Stromal cell of bone marrow (primary cell): ENCODE measurements around the gene CRYBG1.

Experiments used
- DNase-seq: peaks from one replicate; pipeline ENCODE4 v3.0.0-alpha.2; 2012; ENCODE audit warnings: low read depth

The CRYBG1 gene

DNA sequence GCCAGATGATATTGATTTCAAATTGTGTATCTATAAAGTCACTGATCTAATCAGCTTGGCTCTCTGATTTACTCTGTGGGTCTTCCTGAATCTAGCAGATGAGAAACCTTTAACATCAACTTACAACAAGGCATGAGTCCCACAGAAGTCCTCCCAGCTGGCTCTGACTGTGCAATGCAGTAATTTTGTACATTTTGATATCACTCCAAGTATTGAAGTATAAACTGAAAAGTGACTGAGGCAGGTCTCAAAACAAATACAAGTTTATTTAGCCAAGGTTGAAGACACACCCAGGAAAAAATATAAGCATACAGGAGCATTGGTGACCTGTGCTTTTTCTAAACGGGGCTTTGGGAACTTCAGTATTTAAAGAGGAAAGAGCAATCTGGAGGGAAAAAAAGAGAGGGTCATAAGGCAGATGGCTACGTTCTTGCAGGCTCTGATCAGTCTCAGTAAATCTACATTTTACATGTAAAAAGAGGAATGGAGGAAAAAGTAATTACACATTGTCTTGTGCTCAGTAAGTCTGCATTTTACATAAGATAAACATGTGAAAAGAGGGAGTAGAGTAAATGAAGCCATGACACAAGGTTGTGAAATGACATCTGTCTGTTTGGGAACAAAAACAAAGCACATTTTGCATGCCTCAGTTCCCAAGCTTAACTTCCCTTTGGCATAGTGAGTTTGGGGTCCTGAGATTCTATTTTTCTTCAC, 59.5 kb downstream of the CRYBG1 start:
- DNase-seq: no peak

GRCh38 chr6:106421496-106421895, 61.0 kb downstream of the CRYBG1 start:
- no peak for DNase-seq

GRCh38 chr6:106422534-106422933, 62.0 kb downstream of the CRYBG1 start:
- no peak for DNase-seq

GRCh38 chr6:106425382-106425781, 64.9 kb downstream of the CRYBG1 start:
- DNase-seq: no peak

DNA sequence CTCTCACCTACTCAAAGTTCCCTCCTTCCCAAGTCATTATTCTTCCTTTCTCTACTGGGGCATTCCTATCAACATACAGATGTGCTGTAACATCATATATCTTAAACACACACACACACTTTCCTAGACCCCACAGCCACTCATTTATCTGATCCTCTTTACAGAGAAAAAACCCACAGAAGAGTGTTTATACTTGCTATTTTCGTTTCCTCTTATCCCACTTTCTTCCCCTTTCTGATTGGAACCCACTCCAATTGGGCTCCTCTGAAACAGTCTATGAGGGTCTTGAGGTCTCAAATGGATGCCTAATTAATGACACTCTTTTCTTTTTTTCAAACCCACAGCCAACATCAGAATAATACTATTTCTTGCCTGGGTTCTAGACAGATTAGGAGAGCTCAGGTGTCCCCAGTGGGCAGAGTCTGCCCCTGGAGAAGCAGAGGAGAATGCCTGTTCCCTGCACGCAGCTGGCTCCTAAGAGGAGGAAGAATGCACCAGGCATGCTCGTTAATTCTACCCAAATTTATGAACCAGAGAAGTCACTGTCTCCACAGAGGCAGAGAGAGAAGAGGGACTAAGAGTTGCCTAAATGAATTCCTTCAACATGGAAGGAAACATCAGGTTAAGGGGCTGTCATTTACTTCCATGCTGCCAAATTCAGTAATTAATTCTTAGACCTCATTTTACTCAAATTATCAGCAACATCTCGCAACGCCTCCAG, 65.9 kb downstream of the CRYBG1 start:
- DNase-seq: no peak

DNA sequence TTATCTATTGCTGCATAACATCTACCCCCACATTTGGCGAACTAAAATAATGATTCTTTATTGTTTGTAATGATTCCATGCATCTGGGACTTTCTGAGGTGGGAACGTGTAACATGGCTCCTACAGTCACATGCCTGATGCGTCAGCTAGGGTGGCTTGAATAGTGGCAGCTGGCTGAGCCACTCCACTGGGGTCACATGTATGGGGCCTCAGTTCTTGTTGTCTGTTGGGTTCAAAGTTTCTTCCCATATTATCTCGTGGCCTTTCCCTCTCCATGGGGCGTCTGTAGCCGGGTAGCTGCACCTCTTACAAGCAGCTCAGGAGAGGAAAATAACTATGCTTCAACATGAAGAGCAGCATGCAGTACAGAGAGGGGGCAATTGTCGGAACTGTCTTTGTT, 69.9 kb downstream of the CRYBG1 start:
- no peak for DNase-seq

DNA sequence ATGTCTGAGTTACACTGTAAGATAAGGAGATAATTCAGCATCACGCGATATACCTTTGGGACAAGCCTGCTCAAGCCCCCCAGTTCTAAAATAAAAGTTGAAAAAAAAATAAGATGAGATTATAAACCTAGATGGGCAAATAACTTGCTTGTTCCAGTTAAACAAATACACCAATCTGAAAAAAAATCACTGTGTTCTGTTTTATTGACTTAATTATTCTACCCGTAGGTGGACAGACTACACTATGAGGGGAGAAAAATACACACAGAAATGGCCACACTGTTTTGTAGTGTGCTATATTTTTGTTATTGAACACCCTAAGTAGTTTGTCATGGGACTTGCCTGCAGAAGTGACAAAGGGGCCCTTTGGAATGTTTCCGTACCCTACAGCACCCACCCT, 70.9 kb downstream of the CRYBG1 start:
- no peak for DNase-seq

DNA sequence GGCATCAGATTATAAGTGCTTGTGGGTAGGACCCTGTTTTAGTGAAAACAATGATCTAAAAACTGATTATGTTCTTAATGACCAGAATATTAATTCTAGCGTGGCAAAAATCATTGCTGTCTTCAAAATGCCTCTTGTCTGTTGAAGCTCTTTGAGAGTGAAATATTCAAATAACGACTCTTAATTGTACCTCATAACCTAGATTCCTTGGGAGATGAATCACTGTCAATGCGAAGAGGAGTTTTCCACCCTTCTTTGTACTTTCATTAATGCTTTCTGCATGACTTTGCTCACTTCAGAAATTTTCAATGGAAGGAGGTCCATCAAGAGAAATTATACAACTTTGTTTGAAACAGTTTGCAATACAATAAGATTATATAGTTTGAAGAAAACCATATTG, 71.5 kb downstream of the CRYBG1 start:
- no peak for DNase-seq

GRCh38 chr6:106434530-106434929, 74.0 kb downstream of the CRYBG1 start:
- DNase-seq: no peak

DNA sequence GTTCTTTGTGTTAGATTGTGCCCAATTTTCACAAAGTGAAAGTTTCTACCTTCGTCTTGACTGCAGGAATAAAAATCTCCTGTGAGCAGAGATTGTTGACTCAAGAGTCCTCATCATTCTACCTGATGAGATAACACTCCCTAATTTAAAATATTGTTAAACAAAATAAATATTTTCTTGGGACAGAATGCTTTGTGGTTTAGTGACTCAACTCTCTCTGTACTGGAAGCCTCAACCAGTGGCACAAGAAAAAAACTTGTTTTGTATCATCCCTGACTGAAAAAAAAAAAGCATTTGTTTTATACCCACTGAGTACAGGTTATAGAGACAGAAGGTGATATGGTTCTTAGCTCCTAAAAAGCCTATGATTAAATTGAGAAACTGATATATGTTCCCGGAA, 78.9 kb downstream of the CRYBG1 start:
- no peak for DNase-seq

GRCh38 chr6:106440546-106440945, 80.0 kb downstream of the CRYBG1 start:
- no peak for DNase-seq

DNA sequence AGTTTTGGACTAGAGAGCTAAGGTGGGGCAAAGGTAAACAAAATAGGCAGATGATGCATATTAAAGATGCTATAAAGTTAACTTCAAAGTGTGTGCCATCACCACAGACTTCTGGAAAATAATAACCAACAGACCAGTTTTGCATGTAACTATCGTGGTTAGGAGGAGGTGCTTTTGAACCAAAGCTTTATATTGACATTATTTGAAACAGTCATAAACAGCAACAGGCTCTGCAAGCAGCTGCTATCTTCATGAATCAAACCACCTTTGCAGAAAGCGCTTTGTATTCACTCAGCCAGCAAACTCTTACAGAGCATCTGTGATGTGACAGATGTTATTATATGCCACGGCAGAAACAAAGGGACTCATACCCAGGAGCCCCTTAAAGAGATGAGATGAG, 81.9 kb downstream of the CRYBG1 start:
- no peak for DNase-seq

DNA sequence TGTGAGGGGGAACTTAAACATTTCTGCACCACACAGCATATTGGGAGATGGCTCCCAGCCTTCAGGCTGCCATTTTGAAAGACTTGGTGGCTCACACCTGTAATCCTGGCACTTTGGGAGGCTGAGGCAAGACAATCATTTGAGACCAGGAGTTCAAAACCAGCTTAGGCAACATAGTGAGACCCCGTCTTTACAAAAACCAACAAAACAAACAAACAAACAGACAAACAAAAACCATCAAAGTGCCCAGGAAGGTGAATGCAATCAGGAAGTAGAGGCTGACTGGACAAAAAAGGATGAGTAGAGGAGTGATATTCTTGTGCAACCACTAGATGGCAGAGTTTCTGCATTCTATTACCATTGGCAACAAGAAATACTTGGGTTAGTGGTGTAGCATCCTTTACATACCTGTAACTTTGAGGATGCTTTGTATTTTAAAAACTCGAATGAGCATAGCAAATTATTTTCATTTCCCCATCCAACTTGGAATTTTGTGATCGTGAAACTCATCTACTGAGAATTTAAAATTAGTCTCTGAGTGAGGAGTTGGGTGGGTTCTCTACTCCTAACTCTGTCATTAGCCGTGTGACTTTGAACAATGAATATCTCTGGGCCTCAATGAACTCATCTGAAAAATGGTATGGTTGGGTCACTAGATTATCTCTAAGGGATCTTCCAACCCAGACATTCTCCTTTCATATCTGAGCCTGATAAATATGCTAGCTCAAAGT, 84.4 kb downstream of the CRYBG1 start:
- DNase-seq: peak; percentile 34

DNA sequence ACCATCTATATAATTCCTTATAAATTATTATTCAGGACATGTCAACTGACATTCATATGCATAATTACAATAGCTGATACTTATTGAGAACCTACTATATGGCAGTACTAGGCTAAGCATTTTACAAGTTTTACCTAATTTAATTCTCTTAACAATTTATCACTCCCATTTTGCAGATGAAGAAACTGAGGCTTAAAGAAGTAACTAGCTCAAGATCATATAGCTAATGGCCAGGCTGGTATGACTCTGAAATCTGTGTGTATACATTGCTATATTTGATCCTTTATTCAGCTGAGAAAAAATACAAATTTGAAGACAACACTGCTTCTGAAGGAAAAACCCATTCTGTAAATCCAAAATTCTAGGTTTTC, 85.0 kb downstream of the CRYBG1 start:
- DNase-seq: no peak

DNA sequence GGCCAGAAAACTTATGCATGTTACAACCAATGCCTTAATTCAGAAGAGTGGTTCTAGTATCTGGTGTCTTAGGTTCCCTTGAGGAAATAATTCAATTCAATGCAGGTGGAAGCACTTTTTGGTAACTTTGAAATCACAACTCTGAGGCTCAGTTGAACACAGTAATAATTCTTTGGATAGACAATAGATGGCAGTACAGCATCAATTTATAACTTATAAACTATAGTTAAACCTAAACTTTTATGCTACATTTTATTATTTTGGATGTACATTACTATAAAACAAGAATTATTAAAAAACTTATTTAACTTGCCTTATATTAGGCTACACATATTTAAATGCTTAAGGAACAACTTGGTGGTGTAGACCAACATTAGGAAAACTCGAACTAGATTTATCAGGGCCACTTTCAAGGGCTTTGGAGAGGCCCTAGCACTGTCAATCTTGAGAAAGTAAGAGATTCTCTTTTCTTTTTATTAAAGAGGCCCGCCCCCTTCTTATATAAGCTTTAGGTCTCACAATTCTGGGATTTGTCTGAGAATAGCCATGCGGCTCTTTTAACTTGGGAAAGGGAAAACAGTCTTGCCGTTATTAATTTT, 85.9 kb downstream of the CRYBG1 start:
- DNase-seq: no peak

- DNase-seq: no peak
Measured at GRCh38 chr6:106446983-106447382, 86.5 kb downstream of the CRYBG1 start.

- no peak for DNase-seq
Measured at GRCh38 chr6:106448000-106448426, 87.5 kb downstream of the CRYBG1 start.

GRCh38 chr6:106450653-106451052, 90.1 kb downstream of the CRYBG1 start:
- no peak for DNase-seq

DNA sequence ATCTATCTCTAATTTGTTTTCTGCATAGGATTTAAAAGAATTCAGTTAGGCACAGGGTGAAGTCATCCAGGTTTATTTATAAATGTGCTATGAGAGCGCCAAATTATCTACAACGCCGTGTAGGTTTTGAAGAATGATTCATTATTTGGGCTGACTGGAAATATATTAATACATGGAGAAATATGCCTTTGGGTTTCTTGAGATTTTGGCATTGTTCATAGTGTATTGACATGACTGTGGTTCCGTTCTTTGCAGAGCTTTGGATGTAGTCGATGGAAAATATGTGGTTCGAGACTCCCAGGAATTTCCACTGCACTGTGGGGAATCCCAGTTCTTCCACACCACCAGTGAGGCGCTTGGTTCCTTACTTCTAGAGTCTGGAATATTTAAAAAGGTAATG, 90.9 kb downstream of the CRYBG1 start:
- peak; percentile 36 for DNase-seq

- no peak for DNase-seq
Measured at GRCh38 chr6:106452628-106453027, 92.1 kb downstream of the CRYBG1 start.

- DNase-seq: no peak
Measured at GRCh38 chr6:106453756-106454367, 93.3 kb downstream of the CRYBG1 start.

- no peak for DNase-seq
Measured at GRCh38 chr6:106456756-106457155, 96.2 kb downstream of the CRYBG1 start.
